GM18520 (cell line): ENCODE data around the gene PKHD1.

ENCODE experiments used
- ATAC-seq: cut with Tn5 transposase; IDR thresholded peaks from one replicate; pipeline ENCODE4 v1.9.1; 2021; ENCODE audit not compliant: unreplicated experiment

Gene PKHD1

GRCh38 chr6:51640021-51640420 is 447.4 kb downstream of the PKHD1 start:
- ATAC-seq, result no peak

- ATAC-seq, result no peak
These were observed 454.0 kb downstream of the PKHD1 start for GRCh38 chr6:51633424-51633823.

GRCh38 chr6:51630011-51630410 is 457.4 kb downstream of the PKHD1 start:
- no peak for ATAC-seq

GRCh38 chr6:51626391-51626790 is 461.0 kb downstream of the PKHD1 start:
- ATAC-seq, result no peak

GRCh38 chr6:51625566-51625965 is 461.8 kb downstream of the PKHD1 start:
- ATAC-seq, result no peak

- ATAC-seq, result no peak
These were observed 466.4 kb downstream of the PKHD1 start for GRCh38 chr6:51620971-51621370.

GRCh38 chr6:51619042-51619799 is 468.2 kb downstream of the PKHD1 start:
- ATAC-seq, result no peak

GRCh38 chr6:51618563-51618962 is 468.9 kb downstream of the PKHD1 start:
- ATAC-seq, result no peak

GRCh38 chr6:51617751-51618150 is 469.7 kb downstream of the PKHD1 start:
- ATAC-seq, result no peak

- ATAC-seq, result no peak
These were observed 471.2 kb downstream of the PKHD1 start for GRCh38 chr6:51616243-51616642.

GRCh38 chr6:51614725-51615124 is 472.7 kb downstream of the PKHD1 start:
- no peak for ATAC-seq

- no peak for ATAC-seq
These were observed 473.9 kb downstream of the PKHD1 start for GRCh38 chr6:51613558-51613957.

GRCh38 chr6:51608932-51609331 is 478.5 kb downstream of the PKHD1 start:
- no peak for ATAC-seq

- no peak for ATAC-seq
These were observed 479.0 kb downstream of the PKHD1 start for GRCh38 chr6:51608383-51608782.

- ATAC-seq, result no peak
These were observed 486.9 kb downstream of the PKHD1 start for GRCh38 chr6:51600514-51600913.

- no peak for ATAC-seq
These were observed 489.2 kb downstream of the PKHD1 start for GRCh38 chr6:51598171-51598570.

- no peak for ATAC-seq
These were observed 492.4 kb downstream of the PKHD1 start for GRCh38 chr6:51594981-51595380.

GRCh38 chr6:51585264-51585663 is 502.1 kb downstream of the PKHD1 start:
- ATAC-seq, result no peak

GRCh38 chr6:51584163-51584562 is 503.2 kb downstream of the PKHD1 start:
- ATAC-seq, result no peak

GRCh38 chr6:51578994-51579393 is 508.4 kb downstream of the PKHD1 start:
- no peak for ATAC-seq

GRCh38 chr6:51578362-51578761 is 509.1 kb downstream of the PKHD1 start:
- ATAC-seq, result no peak

- no peak for ATAC-seq
These were observed 513.4 kb downstream of the PKHD1 start for GRCh38 chr6:51574040-51574439.

- ATAC-seq, result no peak
These were observed 516.2 kb downstream of the PKHD1 start for GRCh38 chr6:51571168-51571567.
